Renal cortical epithelial cell (primary cell): ENCODE data around the gene COBLL1. TPM values are rescaled to one million over a fixed set of nuclear protein-coding genes. Genes with fewer than 3 reads are reported as not detected.
"Not testable (repeated sequence)": the region's sequence is repeated elsewhere in the genome, so short reads cannot be mapped to it uniquely, and the experiment has no call there.

Experiments used
- DNase-seq: peaks from one replicate; pipeline ENCODE4 v3.0.0-alpha.2; 2011; ENCODE audit warnings: low read depth
- total RNA-seq: library from RNA; depleted of rRNA; stranded (reverse); fragments of >200 nt; gene quantifications from 2 replicates; pipeline ENCODE4 v1.2.3, GENCODE V29; 2014

Gene COBLL1, protein sequence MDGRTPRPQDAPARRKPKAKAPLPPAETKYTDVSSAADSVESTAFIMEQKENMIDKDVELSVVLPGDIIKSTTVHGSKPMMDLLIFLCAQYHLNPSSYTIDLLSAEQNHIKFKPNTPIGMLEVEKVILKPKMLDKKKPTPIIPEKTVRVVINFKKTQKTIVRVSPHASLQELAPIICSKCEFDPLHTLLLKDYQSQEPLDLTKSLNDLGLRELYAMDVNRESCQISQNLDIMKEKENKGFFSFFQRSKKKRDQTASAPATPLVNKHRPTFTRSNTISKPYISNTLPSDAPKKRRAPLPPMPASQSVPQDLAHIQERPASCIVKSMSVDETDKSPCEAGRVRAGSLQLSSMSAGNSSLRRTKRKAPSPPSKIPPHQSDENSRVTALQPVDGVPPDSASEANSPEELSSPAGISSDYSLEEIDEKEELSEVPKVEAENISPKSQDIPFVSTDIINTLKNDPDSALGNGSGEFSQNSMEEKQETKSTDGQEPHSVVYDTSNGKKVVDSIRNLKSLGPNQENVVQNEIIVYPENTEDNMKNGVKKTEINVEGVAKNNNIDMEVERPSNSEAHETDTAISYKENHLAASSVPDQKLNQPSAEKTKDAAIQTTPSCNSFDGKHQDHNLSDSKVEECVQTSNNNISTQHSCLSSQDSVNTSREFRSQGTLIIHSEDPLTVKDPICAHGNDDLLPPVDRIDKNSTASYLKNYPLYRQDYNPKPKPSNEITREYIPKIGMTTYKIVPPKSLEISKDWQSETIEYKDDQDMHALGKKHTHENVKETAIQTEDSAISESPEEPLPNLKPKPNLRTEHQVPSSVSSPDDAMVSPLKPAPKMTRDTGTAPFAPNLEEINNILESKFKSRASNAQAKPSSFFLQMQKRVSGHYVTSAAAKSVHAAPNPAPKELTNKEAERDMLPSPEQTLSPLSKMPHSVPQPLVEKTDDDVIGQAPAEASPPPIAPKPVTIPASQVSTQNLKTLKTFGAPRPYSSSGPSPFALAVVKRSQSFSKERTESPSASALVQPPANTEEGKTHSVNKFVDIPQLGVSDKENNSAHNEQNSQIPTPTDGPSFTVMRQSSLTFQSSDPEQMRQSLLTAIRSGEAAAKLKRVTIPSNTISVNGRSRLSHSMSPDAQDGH
- total RNA-seq: 11.6 and 117 TPM in 2 replicates

DNA sequence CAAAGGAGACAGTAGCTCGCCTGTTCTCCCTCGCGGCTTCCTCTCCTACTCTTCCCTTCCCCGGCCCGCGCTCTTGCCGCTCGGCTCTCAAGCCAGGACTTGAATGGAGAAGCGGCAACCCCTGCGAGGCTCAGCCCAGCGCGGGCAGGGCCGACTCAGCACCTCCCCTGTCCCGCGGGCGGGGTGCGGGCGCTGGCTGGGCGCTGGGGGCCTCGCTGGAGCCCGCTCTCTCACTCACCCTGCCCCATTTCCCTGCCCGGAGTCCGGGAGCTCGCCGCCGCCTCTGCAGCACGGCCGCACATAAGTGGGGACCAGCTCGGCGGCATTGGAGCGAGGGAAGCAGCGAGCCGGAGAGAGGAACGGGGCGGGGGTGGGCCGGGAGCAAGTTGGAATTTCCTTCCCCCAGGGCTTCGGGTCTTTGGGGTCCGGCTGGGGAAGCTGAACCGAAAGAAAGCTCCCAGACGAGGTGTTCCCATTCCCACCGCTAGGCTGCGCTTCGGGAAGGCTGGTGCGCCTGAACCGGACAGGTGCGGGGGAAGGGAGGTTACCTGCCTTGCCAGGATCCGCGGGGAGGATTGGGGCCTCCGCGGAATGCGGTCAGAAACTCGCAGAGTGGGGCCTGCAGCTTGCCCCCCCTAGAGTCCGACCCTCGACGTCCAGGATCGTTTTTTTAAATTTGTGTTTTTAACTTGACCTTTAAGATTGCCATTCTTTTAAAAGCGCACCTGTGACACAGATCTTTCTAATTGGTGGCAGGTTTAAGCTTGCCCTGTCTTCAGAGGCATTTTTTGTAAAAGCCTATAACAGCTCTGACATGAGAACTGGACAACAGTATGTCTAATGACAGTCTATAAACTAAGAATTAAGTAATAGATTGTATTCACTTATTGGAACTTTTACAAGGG, at the start of gene COBLL1:
Gene COBLL1, minus strand, starts transcription at position 105 of the 905 bp plus-strand sequence. CDS start 627 bp downstream, outside the sequence.
- peak; percentile 72 for DNase-seq

DNA sequence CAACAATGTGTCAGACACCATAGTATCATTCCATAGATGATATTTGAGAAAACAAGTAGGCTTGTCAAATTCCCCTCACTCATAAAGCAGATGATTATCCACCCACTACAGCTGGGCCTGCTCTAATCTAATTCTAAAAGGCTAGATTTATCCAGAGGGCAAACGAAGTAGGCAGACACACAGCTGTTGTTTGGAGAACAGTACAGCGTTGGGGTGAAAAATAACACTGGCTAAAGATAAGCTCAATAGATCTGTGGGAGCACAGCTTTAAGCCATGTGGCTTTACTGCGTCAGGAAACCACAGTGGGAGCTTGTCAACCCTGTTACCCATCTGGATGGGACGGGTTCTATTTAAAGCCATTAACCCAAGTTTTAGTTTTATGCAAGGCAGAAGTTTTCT, 48.9 kb upstream of the COBLL1 start:
- no peak for DNase-seq

DNA sequence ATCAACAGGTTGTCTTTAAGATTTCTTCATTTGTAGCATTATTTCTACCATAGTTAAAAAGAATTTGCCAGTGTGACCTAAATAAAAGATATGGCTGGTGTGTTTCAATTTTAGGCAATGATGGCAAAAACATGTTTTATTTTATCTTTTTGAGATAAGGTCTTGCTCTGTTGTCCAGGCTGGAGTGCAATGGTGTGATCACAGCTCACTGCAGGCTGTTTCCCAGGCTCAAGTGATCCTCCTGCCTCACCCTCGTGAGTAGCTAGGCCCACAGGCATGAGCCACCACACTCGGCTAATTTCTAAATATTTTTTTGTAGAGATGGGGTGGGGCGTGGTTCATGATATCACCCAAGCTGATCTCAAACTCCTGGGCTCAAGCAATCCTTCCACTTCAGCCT, 47.0 kb upstream of the COBLL1 start:
- DNase-seq: no peak

DNA sequence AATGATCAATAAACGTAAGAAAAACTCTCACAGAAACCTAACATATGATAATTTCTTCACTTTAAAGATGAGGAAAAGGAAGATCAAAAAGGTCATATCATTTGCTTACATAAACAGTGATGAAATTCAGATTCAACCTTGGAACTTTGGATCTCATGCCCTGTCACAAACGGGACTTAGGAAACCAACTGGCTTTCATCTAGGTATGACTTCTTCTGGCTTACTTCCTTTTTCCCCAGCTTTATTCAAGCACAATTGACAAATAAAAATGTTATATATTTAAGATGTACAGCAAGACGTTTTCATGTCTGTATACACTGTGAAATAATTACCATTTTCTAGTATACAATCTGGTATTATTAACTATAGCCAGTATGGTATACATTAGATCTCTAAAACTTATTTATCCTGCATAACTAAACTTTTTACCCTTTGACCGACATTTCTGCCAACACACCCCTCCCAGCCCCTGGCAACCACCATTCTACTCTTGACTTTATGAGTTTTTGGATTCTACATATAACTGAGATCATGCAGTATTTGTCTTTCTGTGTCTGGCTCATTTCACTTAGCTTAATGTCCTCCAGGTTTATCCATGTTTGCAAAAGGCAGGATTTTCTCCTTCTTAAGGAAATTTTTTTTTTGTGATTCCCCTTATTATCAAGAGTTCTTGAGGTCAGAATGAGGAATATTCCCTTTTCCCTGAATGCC, 46.0 kb upstream of the COBLL1 start:
- DNase-seq: no peak

DNA sequence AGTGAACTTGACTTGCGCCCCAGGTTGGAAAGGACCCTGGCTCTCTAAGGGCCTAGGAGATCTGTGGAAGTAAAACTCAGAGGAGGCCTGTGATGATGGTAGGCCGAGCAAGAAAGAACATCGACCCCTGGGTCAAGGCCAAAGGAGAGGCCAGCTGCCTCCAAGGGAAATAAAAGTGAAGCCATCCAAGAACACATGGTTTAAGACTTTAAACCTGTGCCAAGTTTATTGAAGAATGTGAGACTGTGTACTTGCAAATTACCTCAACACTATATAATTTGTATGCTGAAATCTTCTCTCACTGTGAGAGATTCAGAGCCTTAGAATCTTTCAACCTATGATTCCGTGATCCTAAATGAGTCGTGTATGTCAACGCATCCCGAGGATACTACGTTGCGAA, 40.7 kb upstream of the COBLL1 start:
- DNase-seq: peak; percentile 45

DNA sequence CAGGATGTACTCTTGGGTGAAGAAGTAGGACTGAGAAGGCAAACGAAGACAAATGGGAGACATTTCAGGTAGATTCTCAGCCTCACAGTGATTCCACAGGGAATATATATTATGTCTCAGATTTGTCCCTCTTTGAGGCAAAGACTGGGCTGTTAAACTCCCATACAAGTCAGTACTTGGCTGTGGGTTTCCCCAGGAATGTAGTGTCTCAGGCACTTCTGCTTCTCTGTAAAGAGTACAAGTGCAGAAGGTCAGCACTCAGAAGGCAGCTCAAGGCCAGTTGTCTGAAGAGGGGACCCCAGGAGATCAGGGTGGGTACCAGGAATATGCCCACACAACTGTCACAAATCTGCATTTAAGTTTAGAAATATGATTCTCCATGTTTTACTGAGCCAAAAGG, 39.9 kb upstream of the COBLL1 start:
- DNase-seq: no peak

DNA sequence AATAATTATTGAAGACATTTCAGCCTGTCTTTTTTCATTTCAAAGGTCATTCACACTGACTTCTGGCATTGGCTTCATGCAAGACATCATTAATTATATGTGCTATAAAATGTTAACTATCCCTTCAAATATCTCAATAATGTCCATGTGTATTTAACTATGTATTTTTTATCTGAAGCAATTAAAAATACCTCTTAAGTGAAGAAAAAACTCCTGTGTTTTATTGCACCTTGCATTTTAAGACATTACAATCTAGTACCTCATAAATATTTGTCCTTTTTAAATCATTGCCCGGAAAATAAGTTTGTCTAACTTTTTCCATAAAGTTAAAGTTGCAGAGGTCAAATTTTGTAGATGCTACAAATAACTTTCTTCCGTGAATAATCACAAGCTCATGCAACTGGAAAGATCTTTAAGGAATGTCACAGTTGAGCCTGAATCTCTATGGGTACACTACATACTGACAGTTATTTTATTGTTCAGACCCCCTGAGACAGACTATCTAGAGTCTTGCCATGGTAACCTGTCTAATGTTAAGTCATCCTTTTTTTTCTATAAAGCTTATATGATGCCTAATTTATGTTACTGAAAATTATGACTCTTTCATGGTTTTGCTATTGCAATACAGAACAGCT, 38.4 kb upstream of the COBLL1 start:
- DNase-seq: no peak

DNA sequence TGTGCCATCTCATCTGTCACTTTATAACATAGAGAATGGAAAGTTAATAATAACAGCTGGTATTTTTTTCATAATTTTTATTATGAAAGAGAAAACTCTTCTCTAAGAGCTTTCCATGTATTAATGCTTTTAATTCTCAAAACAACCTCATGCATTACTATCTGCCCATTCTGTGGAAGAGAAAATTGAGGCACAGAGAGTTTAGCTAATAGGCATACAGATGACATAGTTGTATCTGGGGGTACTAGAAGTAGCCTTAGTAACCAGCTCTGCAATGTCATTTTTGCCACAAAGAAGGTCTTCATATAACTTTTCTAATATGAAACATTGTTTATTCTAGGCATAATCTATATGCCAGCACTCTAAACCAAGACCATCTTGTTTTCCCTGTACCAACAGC, 36.3 kb upstream of the COBLL1 start:
- DNase-seq: no peak

DNA sequence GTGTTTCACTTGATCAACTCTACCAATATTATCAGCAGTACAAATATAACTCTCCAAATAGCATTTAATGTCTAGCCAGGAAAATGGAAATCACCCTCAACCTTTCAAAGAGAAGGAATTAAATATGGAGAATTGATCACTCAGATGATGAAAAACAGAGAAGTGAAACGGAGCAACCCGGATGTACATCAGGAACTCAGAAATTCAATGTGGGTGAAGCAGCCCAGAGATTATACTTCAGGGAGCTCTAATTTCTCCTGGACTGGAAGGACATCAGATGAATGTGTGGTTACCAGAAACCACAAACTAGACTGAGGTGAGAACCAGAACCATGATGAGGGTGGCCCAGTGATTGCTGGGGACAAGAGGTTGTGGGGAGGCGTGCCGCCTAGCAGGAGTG, 35.5 kb upstream of the COBLL1 start:
- DNase-seq: no peak

DNA sequence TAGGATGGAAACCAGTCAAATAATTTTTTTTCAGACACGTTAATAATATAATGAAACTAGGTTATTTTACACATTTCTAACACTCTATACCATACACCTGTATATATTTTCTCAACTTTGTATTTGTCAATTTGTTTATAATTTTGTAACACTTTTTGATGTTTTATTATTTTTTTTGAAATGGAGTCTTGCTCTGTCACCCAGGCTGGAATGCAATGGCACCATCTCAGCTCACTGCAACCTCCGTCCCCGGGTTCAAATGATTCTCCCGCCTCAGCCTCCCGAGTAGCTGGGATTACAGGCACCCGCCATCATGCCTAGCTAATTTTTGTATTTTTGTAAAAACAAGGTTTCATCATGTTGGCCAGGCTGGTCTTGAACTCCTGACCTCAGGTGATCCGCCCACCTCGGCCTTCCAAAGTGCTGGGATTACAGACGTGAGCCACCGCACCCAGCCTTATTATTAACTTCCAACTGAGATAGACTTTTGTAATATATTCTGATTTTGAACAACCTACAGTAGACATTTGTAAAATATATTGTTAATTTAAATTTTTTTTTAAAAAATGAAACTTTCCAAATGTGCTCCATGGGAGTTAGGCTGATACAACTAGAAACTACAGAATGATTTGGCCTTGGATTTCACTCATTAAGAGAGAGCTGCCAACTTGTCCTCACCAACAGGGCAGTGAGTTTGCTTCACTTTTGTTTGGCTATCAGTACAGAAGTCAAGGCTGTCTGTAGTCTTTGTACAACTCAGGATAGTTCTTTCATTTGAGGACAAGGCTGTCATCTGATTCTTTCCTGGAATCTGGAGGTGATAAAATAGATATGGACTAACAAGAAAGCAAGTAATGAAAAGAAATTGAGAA, 33.9 kb upstream of the COBLL1 start:
- DNase-seq: no peak

DNA sequence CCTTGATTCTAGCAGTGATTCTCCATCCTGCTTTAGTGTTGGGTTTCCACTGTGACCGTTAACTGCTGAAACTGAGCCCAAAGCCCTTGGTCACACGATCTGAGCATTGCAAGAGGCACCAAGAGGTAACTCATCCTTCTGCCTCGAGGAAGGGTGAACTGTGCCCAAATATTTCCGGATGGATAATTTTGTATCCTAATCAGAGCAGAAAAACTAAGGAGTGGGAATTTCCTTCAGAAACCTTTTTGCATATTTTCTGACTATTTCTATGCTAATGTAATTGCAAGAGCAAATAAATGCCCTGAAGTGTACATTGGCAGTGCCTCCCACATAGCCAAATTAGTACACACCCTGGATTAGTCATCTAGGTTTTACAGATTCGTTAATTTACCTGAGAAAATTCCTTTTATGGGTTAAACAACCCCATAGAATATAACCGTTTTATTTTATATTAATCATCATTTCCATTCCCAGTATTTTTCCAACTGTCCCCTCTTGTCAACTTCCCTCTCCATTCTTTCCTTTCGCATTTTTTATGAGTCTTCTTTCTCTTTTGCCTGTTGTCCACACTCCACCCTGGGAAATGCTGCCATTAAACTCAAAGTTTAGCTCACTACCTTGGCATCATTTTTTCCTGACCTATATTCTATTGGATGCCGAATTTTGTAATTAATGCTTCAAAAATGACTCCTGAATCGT, 31.7 kb upstream of the COBLL1 start:
- DNase-seq: peak; percentile 94

DNA sequence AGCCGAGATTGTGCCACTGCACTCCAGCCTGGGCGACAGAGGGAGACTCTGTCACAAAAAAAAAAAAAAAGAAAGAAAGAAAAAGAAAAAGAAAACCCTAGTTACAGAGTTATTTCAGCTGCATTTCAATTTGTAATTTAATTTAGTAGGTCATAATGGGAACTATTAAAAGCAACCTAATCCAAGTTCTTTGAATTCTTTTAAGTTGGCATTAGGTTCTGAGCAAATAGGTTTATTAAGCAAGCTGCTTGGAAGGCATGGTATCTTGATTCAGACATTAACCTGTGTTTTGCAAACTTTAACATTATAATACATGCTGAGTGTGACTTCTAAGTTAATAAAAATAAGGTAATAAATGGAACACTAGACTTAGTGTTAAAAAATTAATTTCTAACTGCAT, 29.8 kb upstream of the COBLL1 start:
- DNase-seq: peak; percentile 84

DNA sequence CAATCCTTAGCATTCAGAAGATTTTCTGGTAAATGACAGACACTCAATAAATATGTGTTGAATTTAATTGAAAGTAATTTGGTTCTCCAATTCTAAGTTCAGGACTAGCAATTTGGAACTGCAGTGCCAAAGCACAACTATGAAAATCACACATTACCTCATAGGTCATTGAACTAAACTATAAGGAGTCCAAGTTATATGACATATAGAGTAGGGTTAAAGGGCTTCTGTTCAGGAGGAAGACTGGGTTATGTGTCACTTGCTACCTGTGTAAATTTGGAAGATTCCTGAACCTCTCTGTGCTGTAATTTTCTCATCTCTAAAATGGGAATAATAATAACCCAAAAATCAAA, 27.8 kb upstream of the COBLL1 start:
- DNase-seq: no peak

DNA sequence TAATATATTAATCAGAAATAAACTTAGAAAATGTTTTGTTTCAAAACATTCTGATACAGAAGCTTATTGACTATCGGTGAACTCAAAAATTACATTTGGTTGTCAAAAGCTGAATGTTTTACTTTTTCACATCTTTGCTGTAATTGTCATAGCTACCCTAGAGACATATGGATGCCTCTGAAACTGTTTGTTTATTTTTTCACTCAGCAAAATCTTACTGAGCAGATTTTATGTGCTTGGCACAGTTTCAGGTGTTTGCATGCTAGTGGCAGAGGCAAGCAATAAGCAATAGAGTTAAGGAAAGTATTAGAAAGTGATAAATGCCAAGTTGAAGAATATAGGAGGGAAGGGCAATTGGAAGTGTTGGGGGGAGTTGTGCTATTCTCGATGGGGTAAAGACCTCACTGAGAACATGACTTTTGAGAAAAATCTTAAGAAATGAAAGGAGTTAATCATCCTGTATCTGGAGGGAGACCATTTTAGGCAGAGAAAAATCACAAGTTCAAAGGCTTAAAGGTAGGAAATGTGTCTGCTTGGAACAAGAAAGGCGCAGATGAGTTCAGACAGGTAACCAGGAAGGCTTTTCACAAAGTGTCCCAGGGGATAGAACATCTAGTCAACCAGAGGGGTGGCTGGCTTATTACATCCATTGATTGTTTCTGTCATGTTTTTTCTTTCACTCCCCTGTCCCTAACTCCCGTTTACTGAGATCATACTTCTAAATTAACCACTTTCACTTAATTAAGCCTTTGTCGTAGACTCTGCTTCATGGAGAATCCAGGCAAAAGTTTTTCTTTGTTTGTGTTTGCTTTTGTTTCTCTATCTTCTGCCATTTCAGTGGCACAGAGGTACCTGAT, 27.2 kb upstream of the COBLL1 start:
- peak; percentile 37 for DNase-seq

DNA sequence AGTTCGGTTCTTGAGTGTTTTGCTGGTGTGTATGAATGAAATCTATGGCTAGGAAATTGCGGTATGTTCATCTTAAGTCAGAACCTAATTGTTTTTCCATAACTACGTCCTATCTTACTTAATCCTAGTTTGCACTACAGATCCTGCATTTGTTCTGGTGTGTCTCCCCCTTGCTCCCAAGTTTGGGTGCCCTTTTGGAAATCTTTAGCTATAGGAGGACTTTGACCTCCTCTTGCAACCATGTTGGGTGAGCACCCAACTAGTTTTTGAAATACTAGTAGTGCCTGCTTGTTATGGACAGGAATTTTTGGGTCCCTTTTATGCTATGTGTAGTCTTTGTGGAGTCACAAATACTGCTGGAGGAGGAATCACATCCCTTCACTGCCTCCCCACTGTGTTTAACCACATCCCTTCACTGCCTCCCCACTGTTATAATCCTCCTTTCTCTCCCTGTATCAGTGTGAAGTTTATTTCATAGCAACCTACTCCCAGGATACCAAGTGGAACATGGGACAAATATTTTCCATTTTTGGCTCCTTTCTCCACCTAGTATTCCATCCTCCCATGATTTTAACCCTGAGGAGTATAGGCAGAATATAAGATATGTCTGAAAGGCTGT, 26.3 kb upstream of the COBLL1 start:
- DNase-seq: no peak

DNA sequence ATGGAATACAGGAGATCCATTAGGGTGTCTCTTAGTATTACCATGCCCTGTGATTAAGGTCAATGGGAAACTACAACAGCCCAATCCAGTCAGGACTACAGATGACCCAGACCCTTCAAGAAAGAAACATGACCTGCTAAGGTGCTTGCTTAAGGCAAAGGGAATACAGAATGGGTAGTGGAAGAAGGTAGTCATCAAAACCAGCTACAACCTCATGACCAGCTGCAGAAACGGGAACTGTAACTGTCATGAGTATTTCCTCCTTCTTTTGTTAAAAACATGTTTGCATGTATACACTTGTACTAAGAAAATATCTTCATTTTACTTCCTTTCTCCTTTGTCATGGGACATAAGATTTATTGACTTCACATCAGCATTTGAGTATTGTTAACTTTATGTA, 24.8 kb upstream of the COBLL1 start:
- not testable (repeated sequence) for DNase-seq

DNA sequence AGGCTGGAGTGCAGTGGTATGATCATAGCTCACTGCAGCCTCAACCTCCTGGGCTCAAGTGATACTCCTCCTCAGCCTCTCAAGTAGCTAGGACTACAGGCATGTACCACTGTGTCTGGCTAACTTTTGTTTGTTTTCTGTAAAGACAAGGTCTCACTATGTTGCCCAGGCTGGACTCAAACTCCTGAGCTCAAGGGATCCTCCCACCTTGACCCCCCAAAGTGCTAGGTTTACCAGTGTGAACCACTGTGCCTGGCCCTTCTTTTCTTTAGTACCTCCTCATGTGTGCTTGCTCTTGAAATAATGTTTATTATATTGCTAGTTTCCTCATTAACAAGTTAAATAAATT, 19.0 kb upstream of the COBLL1 start:
- DNase-seq: no peak
